Measurements from ENCODE around the gene SSU72.
"Not testable (repeated sequence)": the region's sequence is repeated elsewhere in the genome, so short reads cannot be mapped to it uniquely, and the experiment has no call there.

- TF ChIP-seq CTCF, POLR2A, EP300, POLR2AphosphoS5 (IDR thresholded peaks at IDR 0.05): not testable (repeated sequence)
These were observed 56.0 kb downstream of the SSU72 start for GRCh38 chr1:1518621-1519007.
